Hematopoietic multipotent progenitor cell treated with erythropoietin and hydrocortisone succinate and interleukin-3 and kit ligand, for 4 days (in vitro differentiated cells): Measurements from ENCODE around the gene SPEM1.
A peak's percentile ranks its signal among the peaks of the same experiment; 100 is the strongest.

Source experiments
- DNase-seq: peaks from one replicate; pipeline ENCODE4 v3.0.0-alpha.2; 2015

Gene SPEM1

DNA sequence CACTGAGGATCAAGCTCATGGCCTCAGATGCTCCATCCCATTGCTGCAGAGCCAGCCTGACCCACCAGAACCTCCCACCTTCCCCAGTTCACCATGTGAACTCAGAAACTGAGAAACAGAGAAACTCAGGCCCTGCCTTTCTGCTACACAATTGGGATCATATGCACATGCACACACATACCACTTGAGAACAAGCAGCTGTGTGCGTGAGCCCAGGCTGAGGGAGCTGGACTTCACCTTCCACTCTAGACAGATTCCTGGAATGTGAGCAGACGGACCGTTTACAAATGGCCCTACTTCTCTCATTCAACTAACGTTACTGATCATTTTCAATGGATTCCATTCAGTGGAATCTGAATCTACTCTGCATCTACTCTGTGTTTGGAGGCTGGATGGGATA lies 3.6 kb downstream of the SPEM1 start:
- no peak for DNase-seq

DNA sequence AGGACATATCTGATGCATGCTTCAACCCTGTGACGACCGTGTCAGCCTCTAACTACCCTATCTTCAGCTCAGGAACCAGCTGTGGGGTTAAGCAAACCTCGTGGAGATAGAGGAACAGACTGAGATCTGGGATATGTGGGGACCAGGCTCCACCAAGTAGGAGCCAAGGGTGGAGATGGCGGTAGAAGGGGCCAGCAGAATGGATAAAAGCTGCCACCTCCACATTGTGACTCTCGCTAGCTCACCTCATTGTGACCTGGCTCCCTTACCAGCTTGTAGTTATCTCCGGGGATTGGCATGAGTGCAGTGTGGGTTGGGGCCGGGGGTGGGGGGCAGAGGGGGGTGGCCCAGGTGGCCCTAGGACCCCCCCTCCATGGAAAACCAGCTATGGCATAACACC lies 5.2 kb downstream of the SPEM1 start, which contains the start of gene SPEM2:
TSS of gene SPEM2 (plus strand) at position 301 of the 400 bp plus-strand sequence. CDS start at position 374, 73 bp downstream.
- peak; percentile 42 for DNase-seq

DNA sequence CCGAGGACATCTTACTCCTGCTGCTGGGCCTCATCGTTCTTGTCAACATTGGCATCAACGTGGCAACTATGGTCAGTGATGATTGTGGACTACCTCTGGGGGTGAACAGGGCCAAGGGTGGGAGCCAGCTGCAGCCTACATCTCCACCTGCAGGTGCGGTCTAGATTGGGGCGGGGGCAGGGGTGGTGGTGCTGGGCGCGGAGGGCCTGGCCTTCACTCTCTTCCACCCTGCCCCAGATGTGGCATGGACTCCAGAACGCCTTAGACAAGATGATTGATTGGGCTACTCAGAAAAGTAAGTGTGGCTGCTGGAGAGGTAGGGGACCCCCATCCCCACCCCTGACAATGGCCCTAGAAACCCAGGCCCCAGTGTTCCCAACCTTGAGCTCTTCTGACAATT lies 5.6 kb downstream of the SPEM1 start:
- no peak for DNase-seq

DNA sequence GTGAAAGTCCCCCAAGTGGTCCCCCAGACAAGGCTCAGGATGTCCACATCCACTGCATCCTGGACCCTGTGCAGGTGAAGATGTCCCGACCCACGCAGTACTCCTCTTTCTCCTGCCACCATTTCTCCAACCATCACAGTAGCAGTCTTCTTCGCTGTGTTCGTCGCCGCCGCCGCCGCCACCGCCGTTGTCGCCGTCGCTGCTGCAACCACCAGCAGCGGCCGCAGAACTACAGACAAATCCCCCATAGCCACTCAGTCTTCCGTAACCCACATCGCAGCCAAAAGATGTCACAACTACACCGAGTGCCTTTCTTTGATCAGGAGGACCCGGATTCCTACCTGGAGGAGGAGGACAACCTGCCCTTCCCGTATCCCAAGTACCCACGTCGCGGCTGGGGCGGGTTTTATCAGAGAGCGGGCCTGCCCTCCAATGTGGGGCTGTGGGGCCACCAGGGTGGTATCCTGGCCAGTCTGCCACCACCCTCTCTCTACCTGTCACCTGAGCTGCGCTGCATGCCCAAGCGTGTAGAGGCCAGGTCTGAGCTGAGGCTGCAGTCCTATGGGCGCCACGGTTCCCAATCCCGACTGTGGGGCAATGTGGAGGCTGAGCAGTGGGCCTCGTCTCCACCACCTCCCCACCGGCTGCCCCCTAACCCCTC lies 6.2 kb downstream of the SPEM1 start:
- DNase-seq: no peak

GRCh38 chr17:7426896-7427489 lies 6.9 kb downstream of the SPEM1 start:
- no peak for DNase-seq

DNA sequence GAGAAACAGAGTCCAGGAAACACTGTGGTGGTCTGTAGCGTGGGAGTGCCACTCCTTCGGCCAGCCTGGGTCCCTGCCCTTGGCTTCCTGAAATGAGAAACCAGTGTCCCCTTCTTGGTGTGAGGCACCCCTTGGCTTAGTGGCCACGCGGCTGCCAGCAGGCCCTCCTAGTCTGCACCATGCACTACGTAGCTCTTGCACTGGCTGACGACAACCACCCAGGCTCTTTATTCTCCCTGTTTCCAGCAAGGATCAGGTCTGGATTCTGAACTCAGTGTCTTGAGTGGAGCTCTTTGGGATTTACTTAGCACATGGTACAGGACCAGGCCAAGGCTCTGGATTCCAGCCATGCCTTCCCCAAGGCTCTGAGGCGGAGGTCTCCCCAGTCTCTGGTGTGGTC lies 7.4 kb downstream of the SPEM1 start:
- no peak for DNase-seq

GRCh38 chr17:7428557-7428956 lies 8.4 kb downstream of the SPEM1 start, which contains the start of gene SPEM3:
Gene SPEM3, plus strand, starts transcription at chr17:7428857. Its CDS starts 46 bp downstream, at chr17:7428903.
- DNase-seq: no peak

- no peak for DNase-seq
Measured at GRCh38 chr17:7429722-7430121, 9.6 kb downstream of the SPEM1 start.

GRCh38 chr17:7431231-7431630 lies 11.1 kb downstream of the SPEM1 start:
- no peak for DNase-seq

DNA sequence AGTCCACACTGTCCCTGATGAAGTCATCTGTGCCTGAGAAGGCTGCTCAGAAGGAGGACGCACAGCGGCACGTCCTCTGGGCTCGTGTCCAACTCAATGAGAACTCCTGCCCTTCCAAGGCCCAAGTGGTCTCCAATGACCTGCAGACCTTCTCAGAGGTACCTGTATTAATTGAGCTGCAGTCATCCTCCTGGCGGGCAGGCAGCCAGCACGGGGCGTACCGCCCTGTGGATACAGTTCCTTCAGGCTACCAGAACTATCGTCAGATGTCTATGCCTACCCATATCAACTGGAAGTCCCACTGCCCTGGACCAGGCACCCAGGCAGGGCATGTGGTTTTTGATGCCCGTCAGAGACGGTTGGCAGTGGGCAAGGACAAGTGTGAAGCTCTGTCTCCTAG lies 12.2 kb downstream of the SPEM1 start:
- no peak for DNase-seq

DNA sequence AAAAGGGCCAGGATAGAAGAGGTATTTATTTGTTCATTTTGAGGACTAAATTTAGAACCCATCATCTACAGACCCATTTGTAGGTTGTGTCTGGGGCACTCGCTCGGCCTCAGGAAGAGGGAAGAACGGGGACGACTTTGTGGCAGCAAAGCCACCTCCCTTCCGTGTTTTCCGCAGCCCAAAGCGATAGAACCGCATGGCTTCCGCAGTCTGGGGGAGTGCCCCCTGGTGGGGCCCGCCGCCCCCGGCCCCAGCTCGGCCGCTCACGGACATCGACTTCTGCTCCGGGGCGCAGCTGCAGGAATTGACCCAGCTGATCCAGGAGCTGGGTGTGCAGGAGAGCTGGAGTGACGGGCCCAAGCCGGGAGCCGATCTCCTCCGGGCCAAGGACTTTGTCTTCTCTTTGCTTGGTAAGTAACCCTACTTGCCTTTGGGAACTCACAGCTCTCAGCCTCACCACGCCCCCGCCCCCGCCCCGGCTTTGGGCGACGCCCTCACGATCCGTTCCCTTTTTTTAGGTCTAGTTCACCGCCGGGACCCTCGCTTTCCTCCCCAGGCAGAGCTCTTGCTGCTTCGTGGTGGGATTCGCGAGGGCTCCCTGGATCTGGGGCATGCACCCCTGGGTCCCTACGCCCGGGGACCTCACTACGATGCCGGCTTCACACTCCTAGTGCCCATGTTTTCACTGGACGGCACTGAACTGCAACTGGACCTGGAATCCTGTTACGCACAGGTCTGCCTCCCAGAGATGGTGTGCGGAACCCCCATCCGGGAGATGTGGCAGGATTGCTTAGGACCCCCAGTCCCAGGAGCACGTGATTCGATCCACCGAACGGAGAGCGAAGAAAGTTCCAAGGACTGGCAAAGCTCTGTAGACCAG lies 15.8 kb downstream of the SPEM1 start:
- DNase-seq: peak; percentile 87

DNA sequence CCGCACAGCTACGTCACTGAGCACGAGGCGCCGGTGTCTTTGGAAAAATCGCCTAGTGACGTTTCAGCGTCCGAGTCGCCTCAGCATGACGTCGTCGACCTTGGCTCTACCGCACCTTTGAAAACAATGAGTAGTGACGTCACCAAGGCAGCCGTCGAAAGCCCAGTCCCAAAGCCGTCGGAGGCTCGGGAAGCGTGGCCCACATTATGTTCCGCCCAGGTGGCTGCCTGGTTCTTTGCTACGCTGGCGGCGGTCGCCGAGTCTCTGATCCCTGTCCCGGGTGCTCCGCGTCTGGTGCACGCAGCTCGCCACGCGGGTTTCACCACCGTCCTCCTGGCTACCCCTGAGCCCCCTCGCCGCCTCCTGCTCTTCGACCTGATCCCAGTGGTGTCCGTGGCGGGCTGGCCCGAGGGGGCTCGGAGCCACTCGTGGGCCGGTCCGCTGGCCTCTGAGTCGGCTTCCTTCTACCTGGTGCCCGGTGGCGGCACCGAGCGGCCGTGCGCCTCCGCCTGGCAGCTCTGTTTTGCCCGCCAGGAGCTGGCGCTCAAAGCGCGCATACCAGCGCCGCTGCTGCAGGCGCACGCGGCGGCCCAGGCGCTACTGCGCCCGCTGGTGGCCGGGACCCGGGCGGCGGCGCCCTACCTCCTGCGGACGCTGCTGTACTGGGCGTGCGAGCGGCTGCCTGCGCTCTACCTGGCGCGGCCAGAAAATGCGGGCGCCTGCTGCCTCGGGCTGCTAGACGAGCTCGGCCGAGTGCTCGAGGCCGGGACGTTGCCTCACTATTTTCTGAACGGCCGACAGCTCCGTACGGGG lies 16.6 kb downstream of the SPEM1 start:
- peak; percentile 94 for DNase-seq

DNA sequence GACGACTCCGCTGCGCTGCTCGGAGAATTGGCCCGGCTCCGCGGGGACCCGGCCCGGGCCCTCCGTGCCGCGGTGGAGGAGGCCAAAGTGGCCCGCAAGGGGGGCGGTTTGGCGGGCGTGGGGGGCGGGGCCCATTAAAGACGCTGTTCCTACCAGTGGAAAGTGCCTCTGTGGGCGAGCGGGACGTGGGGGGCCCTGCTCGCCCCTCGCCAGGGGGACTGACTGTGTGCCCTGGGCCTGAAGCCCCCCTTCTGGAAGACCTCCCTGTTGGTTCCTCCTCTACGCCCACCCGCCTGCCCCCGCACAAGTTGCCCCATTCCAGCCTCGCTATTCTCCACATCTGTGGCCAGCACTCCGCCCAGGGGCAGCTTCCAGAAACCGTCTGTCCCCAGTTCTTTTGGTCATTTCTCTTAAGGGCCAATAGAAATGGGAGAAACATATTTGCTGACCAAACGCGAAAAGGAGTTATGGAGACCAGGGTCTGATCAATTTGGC lies 17.3 kb downstream of the SPEM1 start:
- DNase-seq: no peak

DNA sequence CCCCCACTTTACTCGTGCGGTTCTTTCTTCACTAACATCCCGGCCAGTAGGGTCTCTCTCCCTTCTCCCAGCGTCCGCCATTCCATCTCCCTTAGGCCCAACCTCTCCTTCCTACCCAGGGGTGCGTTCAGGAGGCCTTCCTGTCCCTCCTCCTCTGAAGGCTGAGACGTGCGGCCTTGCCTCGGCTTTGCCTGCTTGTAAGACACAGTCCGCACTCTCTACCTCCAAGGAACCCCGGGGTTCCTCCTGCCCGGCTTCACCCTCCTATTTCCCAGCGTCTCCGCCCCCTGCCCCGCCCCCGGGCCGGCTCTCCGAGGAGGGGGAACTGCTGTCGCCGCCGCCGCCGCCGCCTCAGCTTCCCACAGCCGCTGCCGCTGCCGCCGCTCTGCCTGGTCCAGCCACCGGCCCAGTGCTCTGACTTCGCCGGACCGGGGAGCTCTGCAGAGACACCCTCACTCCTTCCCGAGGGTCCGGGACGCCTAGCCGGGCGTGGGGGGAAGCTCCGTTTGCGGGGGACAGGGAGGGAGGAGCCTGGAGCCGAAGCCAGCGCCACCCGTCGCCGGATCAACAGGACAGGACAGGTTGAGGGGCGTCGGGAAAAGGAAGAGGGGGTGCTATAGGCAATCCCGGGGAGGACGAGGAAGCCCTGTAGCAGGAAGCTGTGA lies 18.0 kb downstream of the SPEM1 start:
- DNase-seq: peak; percentile 79

GRCh38 chr17:7438656-7439460 lies 18.7 kb downstream of the SPEM1 start:
- DNase-seq: no peak

DNA sequence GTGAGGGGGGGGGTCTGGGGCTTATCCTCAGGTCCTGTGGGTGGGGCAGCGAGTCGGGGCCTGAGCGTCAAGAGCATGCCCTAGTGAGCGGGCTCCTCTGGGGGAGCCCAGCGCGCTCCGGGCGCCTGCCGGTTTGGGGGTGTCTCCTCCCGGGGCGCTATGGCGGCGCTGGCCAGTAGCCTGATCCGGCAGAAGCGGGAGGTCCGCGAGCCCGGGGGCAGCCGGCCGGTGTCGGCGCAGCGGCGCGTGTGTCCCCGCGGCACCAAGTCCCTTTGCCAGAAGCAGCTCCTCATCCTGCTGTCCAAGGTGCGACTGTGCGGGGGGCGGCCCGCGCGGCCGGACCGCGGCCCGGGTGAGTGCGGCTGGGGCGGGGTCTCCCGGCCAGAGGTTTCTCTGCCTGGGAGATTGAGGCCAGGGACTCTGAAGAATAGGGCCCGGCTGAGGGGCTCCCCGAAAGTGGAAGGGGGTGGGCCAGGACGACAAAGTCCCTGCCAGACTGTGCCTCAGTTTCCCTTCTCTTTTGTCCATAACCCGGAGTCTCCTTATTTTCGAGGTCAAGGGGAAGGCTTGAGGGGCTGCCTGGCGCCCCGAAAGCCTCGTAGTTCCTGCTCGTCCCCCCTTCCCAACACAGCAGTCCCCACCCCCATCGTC lies 19.5 kb downstream of the SPEM1 start, which contains the start of gene FGF11:
TSS of gene FGF11 (plus strand) at position 51 of the 651 bp plus-strand sequence. CDS start at position 160, 109 bp downstream.
- DNase-seq: no peak

GRCh38 chr17:7440113-7440833 lies 20.1 kb downstream of the SPEM1 start:
- peak; percentile 54 for DNase-seq

DNA sequence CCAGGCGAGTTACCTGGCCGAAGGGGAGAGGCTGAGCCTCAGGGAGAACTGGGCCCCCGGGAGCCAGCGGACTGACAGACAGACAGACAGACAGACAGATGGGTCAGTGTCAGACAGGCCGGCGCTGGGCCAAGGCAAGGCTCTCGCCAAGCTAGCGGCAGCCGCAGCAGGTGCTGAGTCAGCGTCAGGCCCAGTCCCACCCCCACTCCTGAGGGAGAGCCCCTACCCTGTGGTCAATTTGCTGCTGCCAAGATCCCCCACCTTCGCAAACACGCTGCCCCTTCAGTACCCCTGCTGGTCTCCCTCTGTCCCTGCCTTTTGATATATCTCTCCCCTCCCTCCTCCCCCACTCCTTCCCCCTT lies 20.7 kb downstream of the SPEM1 start:
- DNase-seq: peak; percentile 60

- no peak for DNase-seq
Measured at GRCh38 chr17:7441266-7441665, 21.1 kb downstream of the SPEM1 start.

- DNase-seq: no peak
Measured at GRCh38 chr17:7442142-7442541, 22.0 kb downstream of the SPEM1 start.
